ENCODE data around the gene POLQ.
"Not testable (repeated sequence)": the region's sequence is repeated elsewhere in the genome, so short reads cannot be mapped to it uniquely, and the experiment has no call there.

POLQ gene

DNA sequence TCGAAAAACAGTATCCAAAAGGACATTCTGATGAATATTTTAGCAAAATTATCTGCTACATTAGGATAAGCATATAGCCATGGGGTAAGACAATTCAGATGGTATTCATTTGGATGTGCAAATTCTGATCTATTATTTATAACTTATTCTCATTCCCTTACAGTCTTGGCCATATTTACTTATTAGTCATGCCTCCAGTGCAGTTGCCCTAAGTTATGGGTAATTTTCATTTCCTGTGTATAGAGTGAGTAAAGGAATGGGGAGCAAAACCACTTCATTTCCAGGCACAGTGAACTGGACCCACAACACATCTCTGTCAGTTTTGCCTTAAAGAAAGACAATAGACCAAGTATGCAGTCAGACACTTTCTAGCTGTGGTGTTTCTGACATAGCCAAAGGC is 134.3 kb downstream of the POLQ start:
- no peak for DNase-seq

DNA sequence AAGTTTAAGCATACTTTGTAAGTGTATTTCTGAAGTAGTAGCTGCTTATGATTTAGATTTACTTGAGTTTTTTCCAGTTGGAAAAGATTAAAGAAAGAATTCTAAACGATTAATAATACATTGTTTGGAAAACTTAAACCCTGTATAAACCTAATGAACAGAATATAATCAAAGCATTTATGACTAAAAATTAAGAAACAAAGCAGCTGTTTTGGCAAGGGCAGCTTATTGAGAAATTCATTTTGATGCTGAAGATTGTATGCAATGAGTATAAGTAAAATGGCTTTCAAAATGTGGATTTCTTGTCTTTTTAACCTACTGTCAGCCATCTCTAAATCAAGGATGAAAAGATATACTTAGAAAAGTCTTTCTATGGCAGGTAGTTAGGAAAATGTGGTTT is 140.2 kb downstream of the POLQ start:
- no peak for DNase-seq

DNA sequence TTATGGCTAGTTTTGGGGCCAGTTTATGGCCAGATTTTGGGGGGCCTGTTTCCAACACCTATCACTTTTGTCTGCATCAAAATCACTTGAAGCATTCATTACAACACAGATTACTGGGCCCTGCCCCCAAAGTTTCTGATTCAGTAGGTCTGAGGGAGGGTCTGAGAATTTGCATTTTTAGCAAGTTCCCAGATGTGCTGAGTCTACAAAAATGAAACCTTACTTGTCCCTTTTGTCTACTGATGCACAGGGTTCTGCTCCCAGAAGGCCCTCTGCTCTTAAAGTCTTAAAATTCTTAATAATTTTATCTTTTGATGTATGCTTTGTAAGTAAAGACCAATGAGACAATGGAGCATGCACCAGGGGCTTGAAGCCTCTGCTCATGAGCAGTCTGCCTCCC is 146.0 kb downstream of the POLQ start:
- no peak for DNase-seq

DNA sequence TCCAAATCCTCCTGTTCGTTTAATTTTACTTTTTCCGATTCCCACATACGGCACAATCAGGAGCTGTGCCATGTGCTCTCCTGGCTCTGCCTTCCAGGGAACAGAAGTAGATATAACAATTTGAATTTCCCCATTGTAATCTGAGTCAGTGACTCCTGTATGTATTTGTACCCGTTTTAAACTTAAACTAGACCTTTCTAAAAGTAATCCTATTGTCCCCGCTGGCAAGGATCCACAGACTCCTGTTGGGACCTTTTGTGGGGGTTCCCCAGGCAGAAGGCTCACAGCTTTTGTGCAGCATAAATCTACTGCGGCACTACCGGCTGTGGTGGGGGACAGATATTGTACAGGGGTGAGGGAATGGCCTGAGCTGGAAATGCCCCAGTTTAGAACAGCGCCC is 147.7 kb downstream of the POLQ start:
- DNase-seq: not testable (repeated sequence)

DNA sequence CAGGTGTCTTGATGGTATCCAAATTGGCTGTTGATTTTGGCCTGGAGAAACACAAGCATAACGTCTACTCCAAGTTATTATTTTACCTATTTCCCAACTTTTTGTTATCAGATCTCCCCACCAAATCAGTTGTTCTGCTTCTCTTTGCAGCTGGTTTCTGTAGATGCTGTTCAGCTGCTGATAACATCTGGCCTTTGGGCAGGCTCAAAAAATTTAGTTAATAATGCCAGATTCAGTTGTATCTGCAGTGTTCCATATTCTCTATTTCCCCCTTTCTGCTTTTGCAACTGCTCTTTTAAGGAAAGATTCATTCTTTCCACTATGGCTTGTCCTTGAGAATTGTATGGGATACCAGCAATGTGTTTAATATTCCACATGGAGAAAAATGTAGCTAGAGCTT is 149.8 kb downstream of the POLQ start:
- DNase-seq: not testable (repeated sequence)

DNA sequence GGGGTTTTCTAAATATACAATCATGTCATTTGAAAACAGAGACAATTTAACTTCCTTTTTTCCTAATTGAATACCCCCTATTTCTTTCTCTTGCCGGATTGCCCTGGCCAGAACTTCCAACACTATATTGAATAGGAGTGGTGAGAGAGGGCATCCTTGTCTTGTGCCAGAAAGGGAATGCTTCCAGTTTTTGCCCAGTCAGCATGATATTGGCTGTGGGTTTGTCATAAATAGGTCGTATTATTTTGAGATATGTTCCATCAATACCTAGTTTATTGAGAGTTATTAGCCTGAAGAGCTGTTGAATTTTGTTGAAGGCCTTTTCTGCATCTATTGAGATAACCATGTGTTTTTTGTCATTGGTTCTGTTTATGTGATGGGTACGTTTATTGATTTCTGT is 157.5 kb downstream of the POLQ start:
- DNase-seq: not testable (repeated sequence)

Measured in NCI-H748 treated with DMSO at 0.1 percent for 48 hours (cell line).